Type B pancreatic cell (in vitro differentiated cells): ENCODE measurements around the gene ABCF3. TPM values are rescaled to one million over a fixed set of nuclear protein-coding genes. Genes with fewer than 3 reads are reported as not detected.

Experiments used
- DNase-seq: peaks from one replicate; pipeline ENCODE4 v3.0.0; 2021; ENCODE audit warnings: mixed read lengths; ENCODE audit not compliant: unreplicated experiment; ENCODE audit errors: extremely low spot score
- H3K27ac Mint-ChIP-seq: 2 replicates; pipeline ENCODE4 v1.8.0; 2021; ENCODE audit warnings: mild to moderate bottlenecking, mixed read lengths
- H3K27me3 Mint-ChIP-seq: 2 replicates; pipeline ENCODE4 v1.8.0; 2021; ENCODE audit warnings: mixed read lengths
- H3K36me3 Mint-ChIP-seq: 2 replicates; pipeline ENCODE4 v1.8.0; 2021; ENCODE audit warnings: mixed read lengths
- H3K4me1 Mint-ChIP-seq: one replicate; pipeline ENCODE4 v1.8.0; 2021; ENCODE audit warnings: mixed read lengths; ENCODE audit not compliant: unreplicated experiment
- H3K4me3 Mint-ChIP-seq: 2 replicates; pipeline ENCODE4 v1.8.0; 2021; ENCODE audit warnings: mild to moderate bottlenecking, mixed read lengths
- H3K9me3 Mint-ChIP-seq: 2 replicates; pipeline ENCODE4 v1.8.0; 2021; ENCODE audit warnings: mixed read lengths
- CTCF ChIP-seq: fragments of 200-600 bp; sonication (generic); conservative IDR thresholded peaks from 2 replicates; pipeline ENCODE4 v1.5.0; 2021; ENCODE audit warnings: antibody characterized with exemption, mild to moderate bottlenecking
- total RNA-seq: library from RNA; stranded (reverse); gene quantifications from 2 replicates; pipeline ENCODE4 v1.2.1, GENCODE V29; 2021; ENCODE audit warnings: low replicate concordance

ABCF3 gene
- total RNA-seq, 1 donor from 2014 or later: 72.3 TPM

- no peak for DNase-seq
- no peak for TF ChIP-seq CTCF
- Mint-ChIP-seq H3K4me3 (no peak overlapping the region), H3K9me3 (no peaks in the 10 kb centered on the region), H3K27me3 (peaks cover 34% of the 10 kb centered on the region), H3K4me1 (no peaks in the 10 kb centered on the region), H3K36me3 (peaks cover 2% of the 10 kb centered on the region), H3K27ac (no peak overlapping the region)
Measured at GRCh38 chr3:184237807-184238206, 51.8 kb downstream of the ABCF3 start.

GRCh38 chr3:184238246-184238818 is 52.3 kb downstream of the ABCF3 start:
- Mint-ChIP-seq H3K4me1 (no peaks in the 10 kb centered on the region), H3K9me3 (no peaks in the 10 kb centered on the region), H3K27ac (no peak overlapping the region), H3K36me3 (peaks cover 4% of the 10 kb centered on the region), H3K27me3 (peaks cover 31% of the 10 kb centered on the region), H3K4me3 (no peak overlapping the region)
- no peak for TF ChIP-seq CTCF
- no peak for DNase-seq

GRCh38 chr3:184239221-184239620 is 53.2 kb downstream of the ABCF3 start:
- no peak for DNase-seq
- Mint-ChIP-seq H3K9me3 (no peaks in the 10 kb centered on the region), H3K27ac (no peak overlapping the region), H3K4me3 (no peak overlapping the region), H3K36me3 (peaks cover 4% of the 10 kb centered on the region), H3K27me3 (peaks cover 24% of the 10 kb centered on the region), H3K4me1 (no peaks in the 10 kb centered on the region)
- TF ChIP-seq CTCF: no peak

- H3K36me3 Mint-ChIP-seq: peaks cover 4% of the 10 kb centered on the region
- TF ChIP-seq CTCF: no peak
- H3K27me3 Mint-ChIP-seq: peaks cover 19% of the 10 kb centered on the region
- no peaks in the 10 kb centered on the region for H3K9me3 Mint-ChIP-seq
- DNase-seq: no peak
- H3K4me3 Mint-ChIP-seq: no peak overlapping the region
- no peak overlapping the region for H3K27ac Mint-ChIP-seq
- H3K4me1 Mint-ChIP-seq: no peaks in the 10 kb centered on the region
Measured at GRCh38 chr3:184239708-184240107, 53.7 kb downstream of the ABCF3 start.

GRCh38 chr3:184240384-184241140 is 54.6 kb downstream of the ABCF3 start:
- no peak overlapping the region for H3K4me3 Mint-ChIP-seq
- DNase-seq: no peak
- H3K27ac Mint-ChIP-seq: no peak overlapping the region
- peaks cover 13% of the 10 kb centered on the region for H3K27me3 Mint-ChIP-seq
- peaks cover 4% of the 10 kb centered on the region for H3K36me3 Mint-ChIP-seq
- TF ChIP-seq CTCF: no peak
- no peaks in the 10 kb centered on the region for H3K9me3 Mint-ChIP-seq
- no peaks in the 10 kb centered on the region for H3K4me1 Mint-ChIP-seq
